Measurements from ENCODE around the gene MRPL45. TPM values are rescaled to one million over a fixed set of nuclear protein-coding genes. Genes with fewer than 3 reads are reported as not detected.

The MRPL45 gene
- total RNA-seq, 3 donors from 2014 or later (not counting 1 experiment from before 2014, with no cell fraction given): 11.5 to 14.2 (median 12.6) TPM

- Mint-ChIP-seq H3K36me3 (no peaks in the 10 kb centered on the region), H3K27me3 (ENCODE audit: low read depth in 2 of 2) (peaks cover 2 to 6% of the 10 kb centered on the region in 2 donors), H3K4me1 (no peaks in the 10 kb centered on the region), H3K9me3 (no peaks in the 10 kb centered on the region), H3K27ac (no peak overlapping the region), H3K4me3 (no peak overlapping the region)
- ATAC-seq (no peak), DNase-seq (no peak)
- Histone ChIP-seq H3K27me3 (ENCODE audit: control insufficient read depth, insufficient read depth, low read length) (no peaks in the 10 kb centered on the region), H3K4me3 (ENCODE audit: low read length) (no peak overlapping the region), H3K4me1 (ENCODE audit: control insufficient read depth, insufficient read depth, low read length) (no peaks in the 10 kb centered on the region), H3K36me3 (ENCODE audit: control insufficient read depth, insufficient read depth, low read length) (no peaks in the 10 kb centered on the region), H3K27ac (ENCODE audit: low read length) (no peak overlapping the region), H3K9me3 (ENCODE audit: control insufficient read depth, insufficient read depth, low read length) (no peaks in the 10 kb centered on the region)
- TF ChIP-seq CTCF (IDR thresholded peaks at IDR 0.05): no peak
- 89% methylated on average over 29 of the region's 30 CpGs for WGBS (ENCODE audit: insufficient coverage)
- intact Hi-C loops (cut with micrococcal nuclease): no loop called here
Observed at GRCh38 chr17:38334480-38335364, 37.8 kb downstream of the MRPL45 start.

GRCh38 chr17:38336838-38337237 is 39.9 kb downstream of the MRPL45 start:
- peaks cover 0 to 6% of the 10 kb centered on the region in 2 donors for H3K27me3 Mint-ChIP-seq (ENCODE audit: low read depth in 2 of 2)
- H3K4me3 Mint-ChIP-seq: no peak overlapping the region
- Histone ChIP-seq H3K36me3 (ENCODE audit: control insufficient read depth, insufficient read depth, low read length) (no peaks in the 10 kb centered on the region), H3K27me3 (ENCODE audit: control insufficient read depth, insufficient read depth, low read length) (no peaks in the 10 kb centered on the region), H3K4me3 (ENCODE audit: low read length) (no peak overlapping the region), H3K27ac (ENCODE audit: low read length) (no peak overlapping the region), H3K4me1 (ENCODE audit: control insufficient read depth, insufficient read depth, low read length) (no peaks in the 10 kb centered on the region), H3K9me3 (ENCODE audit: control insufficient read depth, insufficient read depth, low read length) (no peaks in the 10 kb centered on the region)
- H3K4me1 Mint-ChIP-seq: no peaks in the 10 kb centered on the region
- no peak overlapping the region for H3K27ac Mint-ChIP-seq
- WGBS (ENCODE audit: insufficient coverage): 94% methylated on average over 11 of the region's 11 CpGs
- ATAC-seq (no peak), DNase-seq (no peak)
- no peak for TF ChIP-seq CTCF (IDR thresholded peaks at IDR 0.05)
- intact Hi-C loops (cut with micrococcal nuclease): no loop called here
- no peaks in the 10 kb centered on the region for H3K9me3 Mint-ChIP-seq
- no peaks in the 10 kb centered on the region for H3K36me3 Mint-ChIP-seq

GRCh38 chr17:38338053-38338452 is 41.1 kb downstream of the MRPL45 start:
- H3K4me1 ChIP-seq (ENCODE audit: control insufficient read depth, insufficient read depth, low read length): no peaks in the 10 kb centered on the region
- H3K27me3 Mint-ChIP-seq (ENCODE audit: low read depth in 2 of 2): peaks cover 0 to 6% of the 10 kb centered on the region in 2 donors
- no peaks in the 10 kb centered on the region for H3K4me1 Mint-ChIP-seq
- WGBS (ENCODE audit: insufficient coverage): 87% methylated on average over 5 of the region's 5 CpGs
- H3K36me3 Mint-ChIP-seq: no peaks in the 10 kb centered on the region
- H3K4me3 Mint-ChIP-seq: no peak overlapping the region
- H3K27ac ChIP-seq (ENCODE audit: low read length): no peak overlapping the region
- intact Hi-C loops (cut with micrococcal nuclease): no loop called here
- H3K9me3 Mint-ChIP-seq: no peaks in the 10 kb centered on the region
- no peaks in the 10 kb centered on the region for H3K36me3 ChIP-seq (ENCODE audit: control insufficient read depth, insufficient read depth, low read length)
- H3K27me3 ChIP-seq (ENCODE audit: control insufficient read depth, insufficient read depth, low read length): no peaks in the 10 kb centered on the region
- H3K27ac Mint-ChIP-seq: no peak overlapping the region
- ATAC-seq (no peak), DNase-seq (no peak)
- no peaks in the 10 kb centered on the region for H3K9me3 ChIP-seq (ENCODE audit: control insufficient read depth, insufficient read depth, low read length)
- TF ChIP-seq CTCF (IDR thresholded peaks at IDR 0.05): no peak
- H3K4me3 ChIP-seq (ENCODE audit: low read length): no peak overlapping the region
